H1 (cell line): ENCODE results near the gene GTF2F2. TPM values are rescaled to one million over a fixed set of nuclear protein-coding genes. Genes with fewer than 3 reads are reported as not detected.

Source experiments
- CEBPB ChIP-seq: IDR thresholded peaks from 2 replicates; pipeline ENCODE4 v1.6.1; 2012; ENCODE audit warnings: low read depth, low read length
- KDM1A ChIP-seq: fragments of 200-600, 300-600 bp; sonication (generic); IDR thresholded peaks from 2 replicates; pipeline ENCODE4 v1.7.1; 2016; ENCODE audit warnings: mild to moderate bottlenecking, low read length, borderline replicate concordance
- RXRA ChIP-seq: IDR thresholded peaks from 2 replicates; pipeline ENCODE4 v1.6.1; 2011; ENCODE audit warnings: low read depth, mild to moderate bottlenecking, low read length, moderate library complexity; ENCODE audit not compliant: insufficient read depth
- TCF12 ChIP-seq: IDR thresholded peaks from 2 replicates; pipeline ENCODE4 v1.6.1; 2011; ENCODE audit warnings: low read depth, mild to moderate bottlenecking, low read length
- polyA plus RNA-seq, 7 experiments: library from polyadenylated mRNA; depleted of rRNA in 3 of 7; stranded (reverse) in 5 of 7; unstranded in 2 of 7; fragments of >200 nt in 5 of 7; fragments of 200-250 nt in 2 of 7; gene quantifications; 1 replicate in 5 of 7; 2 replicates in 1 of 7; 4 replicates in 1 of 7; pipeline versions ENCODE4 v1.2.1 to v1.2.3, GENCODE V29; 2011 to 2013; ENCODE audit warnings: missing spikeins in 2 of 7, mixed read lengths in 2 of 7
- total RNA-seq: library from RNA; stranded (reverse); fragmentation: NEBNext Ultra II Directional; extraction: Animal tissue kit (Norgen Biotek cat#: 25700); gene quantifications from 2 replicates; pipeline ENCODE4 v1.2.1, GENCODE V29; 2021
- TF ChIP-seq, protein P1 (sequence below): fragments of 300-600 bp; sonication (generic); IDR thresholded peaks from 2 replicates; pipeline ENCODE4 v1.7.1; 2012; ENCODE audit warnings: low read length, moderate library complexity, mild to moderate bottlenecking, inconsistent platforms; ENCODE audit not compliant: insufficient replicate concordance
- TF ChIP-seq, protein P2 (sequence below): IDR thresholded peaks from 2 replicates; pipeline ENCODE4 v1.6.1; 2012; ENCODE audit warnings: inconsistent platforms
- TF ChIP-seq, protein P3 (sequence below): IDR thresholded peaks from 2 replicates; pipeline ENCODE4 v1.6.1; 2012; ENCODE audit warnings: low read length, inconsistent platforms

Gene GTF2F2
- total and polyA plus RNA-seq, 2 of the 8 experiments (the other 6 are each of a cell fraction or from before 2014, with no cell fraction given): 10.8 to 31.1 TPM

DNA sequence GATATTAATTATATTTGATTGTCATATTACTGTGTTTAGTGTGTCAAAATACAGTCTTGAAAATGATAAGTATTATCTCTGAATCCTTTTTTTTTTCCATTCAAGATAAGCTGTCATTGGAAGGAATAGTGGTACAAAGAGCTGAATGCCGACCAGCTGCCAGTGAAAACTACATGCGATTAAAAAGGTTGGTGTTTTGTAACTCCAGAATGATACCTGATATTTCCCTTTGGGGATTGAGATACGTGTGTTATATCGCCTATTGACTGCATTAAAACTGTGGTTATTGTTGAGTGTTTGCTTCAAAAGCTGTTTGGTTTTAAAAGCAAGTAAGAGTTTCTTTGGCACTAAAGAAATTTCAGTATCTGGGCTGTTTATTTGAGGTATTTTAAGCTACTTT is 87.0 kb downstream of the GTF2F2 start (continued):
- TF ChIP-seq, protein P1, sequence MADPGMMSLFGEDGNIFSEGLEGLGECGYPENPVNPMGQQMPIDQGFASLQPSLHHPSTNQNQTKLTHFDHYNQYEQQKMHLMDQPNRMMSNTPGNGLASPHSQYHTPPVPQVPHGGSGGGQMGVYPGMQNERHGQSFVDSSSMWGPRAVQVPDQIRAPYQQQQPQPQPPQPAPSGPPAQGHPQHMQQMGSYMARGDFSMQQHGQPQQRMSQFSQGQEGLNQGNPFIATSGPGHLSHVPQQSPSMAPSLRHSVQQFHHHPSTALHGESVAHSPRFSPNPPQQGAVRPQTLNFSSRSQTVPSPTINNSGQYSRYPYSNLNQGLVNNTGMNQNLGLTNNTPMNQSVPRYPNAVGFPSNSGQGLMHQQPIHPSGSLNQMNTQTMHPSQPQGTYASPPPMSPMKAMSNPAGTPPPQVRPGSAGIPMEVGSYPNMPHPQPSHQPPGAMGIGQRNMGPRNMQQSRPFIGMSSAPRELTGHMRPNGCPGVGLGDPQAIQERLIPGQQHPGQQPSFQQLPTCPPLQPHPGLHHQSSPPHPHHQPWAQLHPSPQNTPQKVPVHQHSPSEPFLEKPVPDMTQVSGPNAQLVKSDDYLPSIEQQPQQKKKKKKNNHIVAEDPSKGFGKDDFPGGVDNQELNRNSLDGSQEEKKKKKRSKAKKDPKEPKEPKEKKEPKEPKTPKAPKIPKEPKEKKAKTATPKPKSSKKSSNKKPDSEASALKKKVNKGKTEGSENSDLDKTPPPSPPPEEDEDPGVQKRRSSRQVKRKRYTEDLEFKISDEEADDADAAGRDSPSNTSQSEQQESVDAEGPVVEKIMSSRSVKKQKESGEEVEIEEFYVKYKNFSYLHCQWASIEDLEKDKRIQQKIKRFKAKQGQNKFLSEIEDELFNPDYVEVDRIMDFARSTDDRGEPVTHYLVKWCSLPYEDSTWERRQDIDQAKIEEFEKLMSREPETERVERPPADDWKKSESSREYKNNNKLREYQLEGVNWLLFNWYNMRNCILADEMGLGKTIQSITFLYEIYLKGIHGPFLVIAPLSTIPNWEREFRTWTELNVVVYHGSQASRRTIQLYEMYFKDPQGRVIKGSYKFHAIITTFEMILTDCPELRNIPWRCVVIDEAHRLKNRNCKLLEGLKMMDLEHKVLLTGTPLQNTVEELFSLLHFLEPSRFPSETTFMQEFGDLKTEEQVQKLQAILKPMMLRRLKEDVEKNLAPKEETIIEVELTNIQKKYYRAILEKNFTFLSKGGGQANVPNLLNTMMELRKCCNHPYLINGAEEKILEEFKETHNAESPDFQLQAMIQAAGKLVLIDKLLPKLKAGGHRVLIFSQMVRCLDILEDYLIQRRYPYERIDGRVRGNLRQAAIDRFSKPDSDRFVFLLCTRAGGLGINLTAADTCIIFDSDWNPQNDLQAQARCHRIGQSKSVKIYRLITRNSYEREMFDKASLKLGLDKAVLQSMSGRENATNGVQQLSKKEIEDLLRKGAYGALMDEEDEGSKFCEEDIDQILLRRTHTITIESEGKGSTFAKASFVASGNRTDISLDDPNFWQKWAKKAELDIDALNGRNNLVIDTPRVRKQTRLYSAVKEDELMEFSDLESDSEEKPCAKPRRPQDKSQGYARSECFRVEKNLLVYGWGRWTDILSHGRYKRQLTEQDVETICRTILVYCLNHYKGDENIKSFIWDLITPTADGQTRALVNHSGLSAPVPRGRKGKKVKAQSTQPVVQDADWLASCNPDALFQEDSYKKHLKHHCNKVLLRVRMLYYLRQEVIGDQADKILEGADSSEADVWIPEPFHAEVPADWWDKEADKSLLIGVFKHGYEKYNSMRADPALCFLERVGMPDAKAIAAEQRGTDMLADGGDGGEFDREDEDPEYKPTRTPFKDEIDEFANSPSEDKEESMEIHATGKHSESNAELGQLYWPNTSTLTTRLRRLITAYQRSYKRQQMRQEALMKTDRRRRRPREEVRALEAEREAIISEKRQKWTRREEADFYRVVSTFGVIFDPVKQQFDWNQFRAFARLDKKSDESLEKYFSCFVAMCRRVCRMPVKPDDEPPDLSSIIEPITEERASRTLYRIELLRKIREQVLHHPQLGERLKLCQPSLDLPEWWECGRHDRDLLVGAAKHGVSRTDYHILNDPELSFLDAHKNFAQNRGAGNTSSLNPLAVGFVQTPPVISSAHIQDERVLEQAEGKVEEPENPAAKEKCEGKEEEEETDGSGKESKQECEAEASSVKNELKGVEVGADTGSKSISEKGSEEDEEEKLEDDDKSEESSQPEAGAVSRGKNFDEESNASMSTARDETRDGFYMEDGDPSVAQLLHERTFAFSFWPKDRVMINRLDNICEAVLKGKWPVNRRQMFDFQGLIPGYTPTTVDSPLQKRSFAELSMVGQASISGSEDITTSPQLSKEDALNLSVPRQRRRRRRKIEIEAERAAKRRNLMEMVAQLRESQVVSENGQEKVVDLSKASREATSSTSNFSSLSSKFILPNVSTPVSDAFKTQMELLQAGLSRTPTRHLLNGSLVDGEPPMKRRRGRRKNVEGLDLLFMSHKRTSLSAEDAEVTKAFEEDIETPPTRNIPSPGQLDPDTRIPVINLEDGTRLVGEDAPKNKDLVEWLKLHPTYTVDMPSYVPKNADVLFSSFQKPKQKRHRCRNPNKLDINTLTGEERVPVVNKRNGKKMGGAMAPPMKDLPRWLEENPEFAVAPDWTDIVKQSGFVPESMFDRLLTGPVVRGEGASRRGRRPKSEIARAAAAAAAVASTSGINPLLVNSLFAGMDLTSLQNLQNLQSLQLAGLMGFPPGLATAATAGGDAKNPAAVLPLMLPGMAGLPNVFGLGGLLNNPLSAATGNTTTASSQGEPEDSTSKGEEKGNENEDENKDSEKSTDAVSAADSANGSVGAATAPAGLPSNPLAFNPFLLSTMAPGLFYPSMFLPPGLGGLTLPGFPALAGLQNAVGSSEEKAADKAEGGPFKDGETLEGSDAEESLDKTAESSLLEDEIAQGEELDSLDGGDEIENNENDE: no peak
- TF ChIP-seq, protein P2, sequence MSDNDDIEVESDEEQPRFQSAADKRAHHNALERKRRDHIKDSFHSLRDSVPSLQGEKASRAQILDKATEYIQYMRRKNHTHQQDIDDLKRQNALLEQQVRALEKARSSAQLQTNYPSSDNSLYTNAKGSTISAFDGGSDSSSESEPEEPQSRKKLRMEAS: no peak
- no peak for TF ChIP-seq CEBPB
- TF ChIP-seq, protein P3, sequence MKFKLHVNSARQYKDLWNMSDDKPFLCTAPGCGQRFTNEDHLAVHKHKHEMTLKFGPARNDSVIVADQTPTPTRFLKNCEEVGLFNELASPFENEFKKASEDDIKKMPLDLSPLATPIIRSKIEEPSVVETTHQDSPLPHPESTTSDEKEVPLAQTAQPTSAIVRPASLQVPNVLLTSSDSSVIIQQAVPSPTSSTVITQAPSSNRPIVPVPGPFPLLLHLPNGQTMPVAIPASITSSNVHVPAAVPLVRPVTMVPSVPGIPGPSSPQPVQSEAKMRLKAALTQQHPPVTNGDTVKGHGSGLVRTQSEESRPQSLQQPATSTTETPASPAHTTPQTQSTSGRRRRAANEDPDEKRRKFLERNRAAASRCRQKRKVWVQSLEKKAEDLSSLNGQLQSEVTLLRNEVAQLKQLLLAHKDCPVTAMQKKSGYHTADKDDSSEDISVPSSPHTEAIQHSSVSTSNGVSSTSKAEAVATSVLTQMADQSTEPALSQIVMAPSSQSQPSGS: no peak
- no peak for TF ChIP-seq RXRA
- TF ChIP-seq TCF12: no peak
- TF ChIP-seq KDM1A: no peak
